GM18499 (cell line): ENCODE data around the gene PRADC1.

Source experiments
- ATAC-seq: cut with Tn5 transposase; IDR thresholded peaks from one replicate; pipeline ENCODE4 v1.9.1; 2021; ENCODE audit warnings: moderate number of reproducible peaks; ENCODE audit not compliant: insufficient read depth, unreplicated experiment

Gene PRADC1

GRCh38 chr2:73238149-73238548 lies 5.1 kb upstream of the PRADC1 start:
- no peak for ATAC-seq

- ATAC-seq = no peak
These were observed 4.1 kb upstream of the PRADC1 start for GRCh38 chr2:73237168-73237567.

- ATAC-seq = no peak
These were observed 2.4 kb upstream of the PRADC1 start for GRCh38 chr2:73235315-73236028.

- ATAC-seq = peak; percentile 44
These were observed 1.1 kb upstream of the PRADC1 start, which contains the start of gene CCT7 for GRCh38 chr2:73233932-73234832. CCT7 (plus strand) TSS chr2:73234308; CDS start chr2:73234379, 71 bp downstream.

- ATAC-seq = no peak
These were observed 461 bp downstream of the PRADC1 start for GRCh38 chr2:73232403-73233153.

GRCh38 chr2:73228631-73229030 lies 4.4 kb downstream of the PRADC1 start:
- ATAC-seq = no peak

GRCh38 chr2:73227086-73227485 lies 6.0 kb downstream of the PRADC1 start:
- no peak for ATAC-seq

GRCh38 chr2:73225513-73226360 lies 7.3 kb downstream of the PRADC1 start:
- ATAC-seq = no peak

- ATAC-seq = no peak
These were observed 9.2 kb downstream of the PRADC1 start for GRCh38 chr2:73223821-73224220.

GRCh38 chr2:73218298-73218697 lies 14.7 kb downstream of the PRADC1 start:
- ATAC-seq = no peak

GRCh38 chr2:73217826-73218225 lies 15.2 kb downstream of the PRADC1 start:
- ATAC-seq = no peak

- ATAC-seq = no peak
These were observed 15.9 kb downstream of the PRADC1 start for GRCh38 chr2:73217160-73217559.

- no peak for ATAC-seq
These were observed 17.8 kb downstream of the PRADC1 start for GRCh38 chr2:73215254-73215653.

GRCh38 chr2:73214120-73215035 lies 18.7 kb downstream of the PRADC1 start, which contains the start of gene SMYD5:
SMYD5 (plus strand) TSS chr2:73214245; CDS start chr2:73214267, 22 bp downstream.
- ATAC-seq = peak; percentile 76

GRCh38 chr2:73212448-73213176 lies 20.4 kb downstream of the PRADC1 start:
- peak; percentile 54 for ATAC-seq

- ATAC-seq = no peak
These were observed 21.0 kb downstream of the PRADC1 start for GRCh38 chr2:73212098-73212447.

GRCh38 chr2:73210696-73211095 lies 22.3 kb downstream of the PRADC1 start:
- no peak for ATAC-seq

- no peak for ATAC-seq
These were observed 23.0 kb downstream of the PRADC1 start for GRCh38 chr2:73210019-73210418.
